ENCODE measurements around the gene DDRGK1.

The DDRGK1 gene

GRCh38 chr20:3180319-3180718 is 24.2 kb downstream of the DDRGK1 start:
- DNase-seq: no peak

- no peak for DNase-seq
These were observed 26.6 kb downstream of the DDRGK1 start for GRCh38 chr20:3177746-3178485.

- no peak for DNase-seq
These were observed 29.2 kb downstream of the DDRGK1 start for GRCh38 chr20:3175270-3175669.

GRCh38 chr20:3174442-3175261 is 29.8 kb downstream of the DDRGK1 start:
- no peak for DNase-seq

GRCh38 chr20:3173610-3174441 is 30.7 kb downstream of the DDRGK1 start:
- peak; percentile 82 for DNase-seq

- DNase-seq: peak; percentile 75
These were observed 31.4 kb downstream of the DDRGK1 start, which contains the start of gene LZTS3 for GRCh38 chr20:3172933-3173609. TSS of gene LZTS3 (minus strand) at chr20:3173549. CDS start at chr20:3167163, 6,386 bp downstream.

- no peak for DNase-seq
These were observed 32.2 kb downstream of the DDRGK1 start for GRCh38 chr20:3172126-3172932.

- no peak for DNase-seq
These were observed 32.9 kb downstream of the DDRGK1 start for GRCh38 chr20:3171391-3172125.

- DNase-seq: no peak
These were observed 35.5 kb downstream of the DDRGK1 start for GRCh38 chr20:3168829-3169590.

- peak; percentile 44 for DNase-seq
These were observed 36.2 kb downstream of the DDRGK1 start for GRCh38 chr20:3168079-3168828.

GRCh38 chr20:3167738-3168078 is 36.8 kb downstream of the DDRGK1 start:
- no peak for DNase-seq

GRCh38 chr20:3166913-3167342 is 37.6 kb downstream of the DDRGK1 start:
- no peak for DNase-seq

GRCh38 chr20:3166338-3166912 is 38.1 kb downstream of the DDRGK1 start:
- DNase-seq: no peak

GRCh38 chr20:3165473-3166337 is 38.8 kb downstream of the DDRGK1 start:
- no peak for DNase-seq

GRCh38 chr20:3164763-3165410 is 39.6 kb downstream of the DDRGK1 start:
- no peak for DNase-seq

GRCh38 chr20:3164043-3164762 is 40.3 kb downstream of the DDRGK1 start:
- no peak for DNase-seq

All from NCI-H1436 (cell line).